Thyroid gland (tissue), 4 donors: Measurements from ENCODE around the gene ARHGAP18.

ENCODE experiments used
- CTCF ChIP-seq, 6 experiments: fragments of 200-600 bp in 3 of 6; fragments of 450-650 bp in 3 of 6; sonication (generic) in 3 of 6; IDR thresholded peaks; one replicate each; pipeline ENCODE4 v1.5.1; 2016 to 2019; ENCODE audit warnings: antibody characterized with exemption in 6 of 6, mild to moderate bottlenecking in 2 of 6, inconsistent platforms in 1 of 6, moderate library complexity in 1 of 6
- POLR2A ChIP-seq, 2 donors: fragments of 450-650 bp; IDR thresholded peaks; one replicate each; pipeline ENCODE4 v1.6.1; 2017; ENCODE audit warnings: antibody characterized with exemption in 2 of 2, mild to moderate bottlenecking in 2 of 2, moderate library complexity in 1 of 2

GRCh38 chr6:129645106-129645829 lies 64.7 kb downstream of the ARHGAP18 start:
- TF ChIP-seq CTCF (IDR thresholded peaks at IDR 0.05) (no peak), POLR2A (IDR thresholded peaks at IDR 0.05) (no peak)
